Keratinocyte (primary cell): ENCODE measurements around the gene APOL1. TPM values are rescaled to one million over a fixed set of nuclear protein-coding genes. Genes with fewer than 3 reads are reported as not detected.
"Not testable (repeated sequence)": the region's sequence is repeated elsewhere in the genome, so short reads cannot be mapped to it uniquely, and the experiment has no call there.

Experiments used
- DNase-seq: peaks from one replicate; pipeline ENCODE4 v3.0.0-alpha.2; 2011; ENCODE audit warnings: low read depth, missing footprints, low spot score
- FAIRE-seq: peaks from 2 replicates; lab custom pipeline; 2011; peaks lifted over from hg19 to GRCh38; lab: Jason Lieb, UNC
- H2AFZ ChIP-seq: 2 replicates; pipeline ENCODE4 v1.6.0; 2012; ENCODE audit warnings: low read length, control low read depth, inconsistent platforms; ENCODE audit not compliant: control insufficient read depth
- H3K27ac ChIP-seq: 2 replicates; pipeline ENCODE4 v1.5.1; 2011; ENCODE audit warnings: low read length; ENCODE audit not compliant: control insufficient read depth, insufficient read depth
- H3K27me3 ChIP-seq: 3 replicates; pipeline ENCODE4 v1.6.0; 2011; ENCODE audit warnings: low read length; ENCODE audit not compliant: control insufficient read depth, insufficient read depth; ENCODE audit errors: extremely low read depth
- H3K36me3 ChIP-seq, 2 experiments: 2 replicates in 1 of 2; 3 replicates in 1 of 2; pipeline ENCODE4 v1.5.1; 2011; ENCODE audit warnings: low read length in 2 of 2, mild to moderate bottlenecking in 1 of 2; ENCODE audit not compliant: control insufficient read depth in 2 of 2, insufficient read depth in 2 of 2; ENCODE audit errors: extremely low read depth in 1 of 2
- H3K4me1 ChIP-seq: 3 replicates; pipeline ENCODE4 v1.5.1; 2011; ENCODE audit warnings: low read length; ENCODE audit not compliant: control insufficient read depth, insufficient read depth; ENCODE audit errors: extremely low read depth
- H3K4me2 ChIP-seq: 3 replicates; pipeline ENCODE4 v1.6.0; 2011; ENCODE audit warnings: low read depth, low read length; ENCODE audit not compliant: control insufficient read depth, insufficient read depth; ENCODE audit errors: extremely low read depth
- H3K4me3 ChIP-seq, 3 experiments: fragments of 200-600 bp in 1 of 3; sonication (generic) in 1 of 3; 2 replicates in 2 of 3; 3 replicates in 1 of 3; pipeline ENCODE4 v1.5.1; 2011 to 2016; ENCODE audit warnings: low read length in 3 of 3, mild to moderate bottlenecking in 3 of 3, control low read depth in 2 of 3, inconsistent platforms in 1 of 3, low read depth in 1 of 3, mixed read lengths in 1 of 3, mixed run types in 1 of 3, moderate library complexity in 1 of 3; ENCODE audit not compliant: control insufficient read depth in 2 of 3, insufficient read depth in 2 of 3; ENCODE audit errors: extremely low read depth in 1 of 3
- H3K79me2 ChIP-seq: 2 replicates; pipeline ENCODE4 v1.6.0; 2012; ENCODE audit warnings: low read length; ENCODE audit not compliant: control insufficient read depth, insufficient read depth
- H3K9ac ChIP-seq: 3 replicates; pipeline ENCODE4 v1.6.0; 2011; ENCODE audit warnings: low read length; ENCODE audit not compliant: control insufficient read depth, insufficient read depth; ENCODE audit errors: extremely low read depth
- H3K9me1 ChIP-seq: 3 replicates; pipeline ENCODE4 v1.6.0; 2011; ENCODE audit warnings: low read length; ENCODE audit not compliant: control insufficient read depth, insufficient read depth; ENCODE audit errors: extremely low read depth
- H3K9me3 ChIP-seq: 2 replicates; pipeline ENCODE4 v1.5.1; 2012; ENCODE audit warnings: low read depth, low read length; ENCODE audit not compliant: control insufficient read depth
- H4K20me1 ChIP-seq: 3 replicates; pipeline ENCODE4 v1.6.0; 2011; ENCODE audit warnings: low read length; ENCODE audit not compliant: control insufficient read depth, insufficient read depth; ENCODE audit errors: extremely low read depth
- EZH2 ChIP-seq: IDR thresholded peaks from one replicate; pipeline ENCODE4 v1.6.1; 2012; ENCODE audit warnings: inconsistent platforms, mild to moderate bottlenecking, low read length, moderate library complexity
- dilution Hi-C: fragments of 300-500 bp; cut with MboI; formaldehyde crosslinking; loops from one replicate; pipeline ENCODE4 v1.7.0; 2020; ENCODE audit warnings: low sequenced_read_pairs; ENCODE audit not compliant: extremely low pct_ligation_motif_present
- polyA plus RNA-seq, 5 experiments: library from polyadenylated mRNA; depleted of rRNA in 3 of 5; stranded (reverse) in 3 of 5; stranded (forward) in 1 of 5; unstranded in 1 of 5; fragments of >200 nt; gene quantifications; 1 replicate in 1 of 5; 2 replicates in 3 of 5; 3 replicates in 1 of 5; pipeline versions ENCODE4 v1.2.1 to v1.2.3, GENCODE V29; 2011 to 2012; ENCODE audit warnings: missing spikeins in 2 of 5, low read depth in 1 of 5, low replicate concordance in 1 of 5
- TF ChIP-seq, protein P1 (sequence below), 3 experiments: IDR thresholded peaks in 1 of 3; conservative IDR thresholded peaks in 1 of 3; optimal IDR thresholded peaks in 1 of 3; 2 replicates in 2 of 3; 3 replicates in 1 of 3; pipeline versions ENCODE3 to v1.5.1; 2011; ENCODE audit warnings: low read length in 3 of 3, mild to moderate bottlenecking in 3 of 3, moderate library complexity in 2 of 3, control low read depth in 1 of 3, inconsistent platforms in 1 of 3; ENCODE audit not compliant: insufficient read depth in 2 of 3; ENCODE audit errors: extremely low read depth in 1 of 3

APOL1 gene
- polyA plus RNA-seq, 1 donor (not counting 4 experiments of a cell fraction or from before 2014, with no cell fraction given): 3.0 TPM

DNA sequence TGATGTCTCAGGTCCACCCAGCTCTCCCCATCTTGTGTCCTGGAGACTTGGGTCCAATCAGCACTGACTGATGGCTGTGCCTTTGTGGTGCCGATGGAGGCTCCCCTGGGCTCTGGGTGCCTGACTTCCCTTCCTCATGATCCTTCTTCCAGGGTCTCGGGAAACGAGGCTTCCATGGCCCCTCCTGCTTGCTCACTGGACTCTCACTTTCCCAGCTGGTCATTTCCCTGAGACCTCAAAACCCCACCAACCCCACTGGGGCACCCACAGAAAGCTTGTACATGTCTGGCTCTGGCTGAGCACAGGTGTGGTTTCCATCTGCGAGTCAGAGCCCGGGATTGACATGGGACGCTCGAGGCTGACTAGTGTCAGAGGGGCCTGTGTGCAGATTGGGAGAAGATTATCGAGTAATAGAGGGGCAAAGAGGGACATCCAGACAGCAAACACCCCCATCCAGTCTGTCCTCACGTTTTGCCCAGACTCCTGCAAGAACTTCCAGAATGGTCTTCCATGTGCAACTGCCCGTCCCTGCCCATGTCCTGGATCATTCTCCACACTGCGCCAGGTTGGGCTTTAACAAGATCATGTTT is 15.1 kb downstream of the APOL1 start:
- Histone ChIP-seq H3K9ac (no peak overlapping the region), H3K4me1 (no peaks in the 10 kb centered on the region), H3K4me3 (no peak overlapping the region), H3K4me2 (no peak overlapping the region), H3K27me3 (no peaks in the 10 kb centered on the region), H3K36me3 (no peaks in the 10 kb centered on the region), H3K27ac (no peak overlapping the region), H2AFZ (no peak overlapping the region), H3K79me2 (no peaks in the 10 kb centered on the region), H3K9me1 (no peaks in the 10 kb centered on the region), H4K20me1 (no peaks in the 10 kb centered on the region), H3K9me3 (no peaks in the 10 kb centered on the region)
- DNase-seq (no peak), FAIRE-seq (no peak)
- dilution Hi-C loops: no loop called here
- TF ChIP-seq, protein P1, sequence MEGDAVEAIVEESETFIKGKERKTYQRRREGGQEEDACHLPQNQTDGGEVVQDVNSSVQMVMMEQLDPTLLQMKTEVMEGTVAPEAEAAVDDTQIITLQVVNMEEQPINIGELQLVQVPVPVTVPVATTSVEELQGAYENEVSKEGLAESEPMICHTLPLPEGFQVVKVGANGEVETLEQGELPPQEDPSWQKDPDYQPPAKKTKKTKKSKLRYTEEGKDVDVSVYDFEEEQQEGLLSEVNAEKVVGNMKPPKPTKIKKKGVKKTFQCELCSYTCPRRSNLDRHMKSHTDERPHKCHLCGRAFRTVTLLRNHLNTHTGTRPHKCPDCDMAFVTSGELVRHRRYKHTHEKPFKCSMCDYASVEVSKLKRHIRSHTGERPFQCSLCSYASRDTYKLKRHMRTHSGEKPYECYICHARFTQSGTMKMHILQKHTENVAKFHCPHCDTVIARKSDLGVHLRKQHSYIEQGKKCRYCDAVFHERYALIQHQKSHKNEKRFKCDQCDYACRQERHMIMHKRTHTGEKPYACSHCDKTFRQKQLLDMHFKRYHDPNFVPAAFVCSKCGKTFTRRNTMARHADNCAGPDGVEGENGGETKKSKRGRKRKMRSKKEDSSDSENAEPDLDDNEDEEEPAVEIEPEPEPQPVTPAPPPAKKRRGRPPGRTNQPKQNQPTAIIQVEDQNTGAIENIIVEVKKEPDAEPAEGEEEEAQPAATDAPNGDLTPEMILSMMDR (optimal IDR thresholded peaks at IDR 0.05 in 1 of 3, IDR thresholded peaks at IDR 0.05 in 1 of 3, conservative IDR thresholded peaks at IDR 0.05 in 1 of 3; ENCODE audit: extremely low read depth in 1 of 3, insufficient read depth in 2 of 3, low read length in 3 of 3): no peak
- TF ChIP-seq EZH2: no peak

DNA sequence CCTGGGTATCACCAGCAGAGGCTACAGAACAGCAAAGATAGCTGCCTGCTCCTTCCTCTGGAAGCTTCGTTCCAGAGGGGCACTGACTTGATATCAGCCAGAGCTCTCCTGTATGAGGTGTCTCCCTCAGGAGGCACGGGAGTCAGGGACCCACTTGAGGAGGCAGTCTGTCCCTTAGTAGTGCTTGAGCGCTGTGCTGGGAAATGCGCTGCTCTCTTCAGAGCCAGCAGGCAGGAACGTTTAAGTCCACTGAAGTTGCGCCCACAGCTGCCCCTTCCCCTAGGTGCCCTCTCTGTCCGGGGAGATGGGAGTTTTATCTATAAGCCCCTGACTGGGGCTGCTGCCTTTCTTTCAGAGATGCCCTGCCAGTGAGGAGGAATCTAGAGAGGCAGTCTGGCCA is 18.3 kb downstream of the APOL1 start:
- dilution Hi-C loops, DNase-seq, H4K20me1 ChIP-seq, H3K9me3 ChIP-seq, H3K27me3 ChIP-seq, FAIRE-seq, H3K27ac ChIP-seq, H2AFZ ChIP-seq, H3K4me1 ChIP-seq, H3K9ac ChIP-seq, H3K4me2 ChIP-seq, H3K79me2 ChIP-seq, H3K9me1 ChIP-seq, H3K36me3 ChIP-seq, H3K4me3 ChIP-seq: not testable (repeated sequence)

DNA sequence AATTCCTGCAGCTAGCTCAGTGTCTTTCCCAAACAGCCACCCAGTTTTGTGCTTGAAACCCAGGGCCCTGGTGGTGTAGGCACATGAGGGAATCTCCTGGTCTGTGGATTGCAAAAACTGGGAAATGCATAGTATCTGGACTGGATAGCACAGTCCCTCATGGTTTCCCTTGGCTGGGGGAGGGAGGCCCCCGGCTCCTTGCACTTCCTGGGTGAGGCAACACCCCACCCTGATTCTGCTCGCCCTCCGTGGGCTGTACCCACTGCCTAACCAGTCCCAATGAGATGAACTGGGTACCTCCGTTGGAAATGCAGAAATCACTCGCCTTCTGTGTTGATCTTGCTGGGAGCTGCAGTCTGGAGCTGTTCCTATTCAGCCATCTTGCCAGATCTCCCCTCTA is 19.0 kb downstream of the APOL1 start:
- H3K36me3 ChIP-seq, H3K4me3 ChIP-seq, H3K4me1 ChIP-seq, H3K9me1 ChIP-seq, DNase-seq, FAIRE-seq, H3K9ac ChIP-seq, H3K27me3 ChIP-seq, dilution Hi-C loops, H3K4me2 ChIP-seq, H3K9me3 ChIP-seq, H4K20me1 ChIP-seq, H3K27ac ChIP-seq, H2AFZ ChIP-seq, H3K79me2 ChIP-seq: not testable (repeated sequence)
